GM06990 (cell line): ENCODE data around the gene ANTXR1.

Experiments
- DNase-seq: peaks from one replicate; pipeline ENCODE4 v3.0.0-alpha.2; 2011; ENCODE audit not compliant: insufficient read length; ENCODE audit errors: extremely low read depth
- H3K27me3 ChIP-seq: replicated peaks from 2 replicates; pipeline ENCODE4 v1.6.0; 2011; ENCODE audit warnings: low read length; ENCODE audit not compliant: control insufficient read depth, insufficient read depth
- H3K36me3 ChIP-seq: 2 replicates; pipeline ENCODE4 v1.5.1; 2011; ENCODE audit warnings: low read length; ENCODE audit not compliant: control insufficient read depth, insufficient read depth
- H3K4me3 ChIP-seq: replicated peaks from 2 replicates; pipeline ENCODE4 v1.5.1; 2011; ENCODE audit warnings: low read depth, mild to moderate bottlenecking, control low read depth, low read length
- TF ChIP-seq, protein P1 (sequence below): IDR thresholded peaks from 2 replicates; pipeline ENCODE4 v1.5.1; 2011; ENCODE audit warnings: low read length, control low read depth, mild to moderate bottlenecking, inconsistent platforms; ENCODE audit not compliant: insufficient read depth, poor library complexity, severe bottlenecking

ANTXR1 gene

DNA sequence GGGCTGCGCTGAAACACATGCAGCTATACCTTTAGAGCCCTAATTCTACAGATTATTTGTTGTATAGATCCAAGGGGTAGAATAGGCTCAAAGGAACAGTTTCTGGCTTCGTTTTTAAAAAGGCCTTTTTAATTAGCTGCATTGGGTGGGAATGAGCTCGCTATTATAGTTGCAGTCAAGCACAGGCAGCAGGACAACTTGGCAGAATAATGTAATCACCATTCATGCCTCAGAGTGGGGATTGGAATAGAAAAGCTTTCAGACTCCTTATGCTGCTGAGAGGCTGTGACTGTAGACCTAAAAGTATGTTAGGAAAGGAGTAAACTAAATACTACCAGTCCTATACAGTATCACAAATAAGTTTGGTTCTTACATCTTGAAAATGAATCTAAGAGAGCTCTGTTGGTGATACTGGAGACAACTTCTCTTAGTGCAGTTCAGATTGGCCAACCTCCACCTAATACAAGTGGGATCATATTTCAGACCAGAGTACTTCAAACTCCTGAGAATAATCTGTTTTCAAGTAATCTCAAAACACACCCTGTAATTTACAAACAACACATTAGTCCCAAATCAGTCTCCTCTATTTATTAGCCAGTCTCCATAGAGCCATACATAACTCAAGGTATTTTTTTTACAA is 121.4 kb downstream of the ANTXR1 start:
- H3K4me3 ChIP-seq = no peak overlapping the region
- no peaks in the 10 kb centered on the region; the same call in 1 of the 2 replicates for H3K27me3 ChIP-seq
- no peak for DNase-seq
- H3K36me3 ChIP-seq = no peaks in the 10 kb centered on the region
- TF ChIP-seq, protein P1, sequence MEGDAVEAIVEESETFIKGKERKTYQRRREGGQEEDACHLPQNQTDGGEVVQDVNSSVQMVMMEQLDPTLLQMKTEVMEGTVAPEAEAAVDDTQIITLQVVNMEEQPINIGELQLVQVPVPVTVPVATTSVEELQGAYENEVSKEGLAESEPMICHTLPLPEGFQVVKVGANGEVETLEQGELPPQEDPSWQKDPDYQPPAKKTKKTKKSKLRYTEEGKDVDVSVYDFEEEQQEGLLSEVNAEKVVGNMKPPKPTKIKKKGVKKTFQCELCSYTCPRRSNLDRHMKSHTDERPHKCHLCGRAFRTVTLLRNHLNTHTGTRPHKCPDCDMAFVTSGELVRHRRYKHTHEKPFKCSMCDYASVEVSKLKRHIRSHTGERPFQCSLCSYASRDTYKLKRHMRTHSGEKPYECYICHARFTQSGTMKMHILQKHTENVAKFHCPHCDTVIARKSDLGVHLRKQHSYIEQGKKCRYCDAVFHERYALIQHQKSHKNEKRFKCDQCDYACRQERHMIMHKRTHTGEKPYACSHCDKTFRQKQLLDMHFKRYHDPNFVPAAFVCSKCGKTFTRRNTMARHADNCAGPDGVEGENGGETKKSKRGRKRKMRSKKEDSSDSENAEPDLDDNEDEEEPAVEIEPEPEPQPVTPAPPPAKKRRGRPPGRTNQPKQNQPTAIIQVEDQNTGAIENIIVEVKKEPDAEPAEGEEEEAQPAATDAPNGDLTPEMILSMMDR = no peak

DNA sequence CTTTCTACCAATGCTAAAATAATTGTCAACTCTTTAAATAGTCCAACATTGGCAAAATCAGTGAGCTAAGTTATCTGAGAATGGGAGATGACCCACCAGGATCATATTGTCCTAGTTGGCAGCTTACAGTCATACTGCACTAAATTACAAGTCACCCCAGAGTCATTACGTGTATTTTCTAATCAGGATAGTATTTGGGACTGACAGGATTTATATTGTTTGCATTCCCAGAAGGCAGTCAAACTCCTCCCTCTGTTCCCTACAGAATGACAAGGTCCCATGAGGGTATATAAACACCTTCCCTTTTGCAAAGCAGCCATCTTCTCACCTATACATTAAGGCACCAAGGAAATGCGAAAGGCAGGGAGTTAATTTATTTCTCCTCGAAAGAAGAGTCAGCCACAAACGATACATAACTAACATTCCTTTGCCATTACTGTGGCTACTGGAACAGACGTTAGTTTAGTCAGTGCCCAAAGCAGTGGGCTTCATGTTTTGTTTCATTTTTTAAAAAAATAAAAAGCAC is 125.3 kb downstream of the ANTXR1 start:
- TF ChIP-seq, protein P1 = no peak
- no peak overlapping the region for H3K4me3 ChIP-seq
- no peak for DNase-seq
- no peaks in the 10 kb centered on the region for H3K27me3 ChIP-seq
- H3K36me3 ChIP-seq = no peaks in the 10 kb centered on the region

DNA sequence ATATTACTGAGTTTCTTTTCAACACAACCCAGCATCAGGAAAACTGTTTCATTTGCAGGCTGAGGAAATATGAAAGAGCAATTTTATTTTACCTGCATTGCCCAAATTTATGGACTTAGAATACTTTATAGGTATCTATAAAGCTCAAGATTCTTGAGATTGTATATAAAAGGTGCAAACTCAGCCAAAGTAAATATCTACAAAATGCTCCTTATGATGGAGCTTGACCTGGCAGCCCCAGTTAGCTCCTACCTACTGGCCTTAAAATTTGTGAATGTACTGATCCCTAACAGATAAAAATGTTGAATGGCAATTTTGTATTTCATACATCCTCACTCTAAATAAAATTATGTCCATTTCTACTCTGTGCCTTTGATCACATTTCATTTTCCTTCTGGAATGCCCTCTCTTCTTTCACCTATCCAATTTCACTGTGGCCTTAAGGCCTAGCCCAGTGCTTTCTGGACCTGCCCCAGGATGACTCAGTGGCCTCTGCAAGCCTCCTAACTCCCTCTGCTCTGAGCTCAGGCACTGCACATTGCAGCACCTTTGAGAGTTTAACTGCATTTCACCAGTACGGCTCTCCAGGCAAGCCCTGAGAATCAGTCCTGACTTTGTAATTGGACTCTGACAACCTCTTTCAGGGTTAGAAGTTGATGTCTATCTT is 125.9 kb downstream of the ANTXR1 start:
- H3K36me3 ChIP-seq = no peaks in the 10 kb centered on the region
- H3K27me3 ChIP-seq = no peaks in the 10 kb centered on the region
- DNase-seq = no peak
- H3K4me3 ChIP-seq = no peak overlapping the region
- TF ChIP-seq, protein P1 = no peak

DNA sequence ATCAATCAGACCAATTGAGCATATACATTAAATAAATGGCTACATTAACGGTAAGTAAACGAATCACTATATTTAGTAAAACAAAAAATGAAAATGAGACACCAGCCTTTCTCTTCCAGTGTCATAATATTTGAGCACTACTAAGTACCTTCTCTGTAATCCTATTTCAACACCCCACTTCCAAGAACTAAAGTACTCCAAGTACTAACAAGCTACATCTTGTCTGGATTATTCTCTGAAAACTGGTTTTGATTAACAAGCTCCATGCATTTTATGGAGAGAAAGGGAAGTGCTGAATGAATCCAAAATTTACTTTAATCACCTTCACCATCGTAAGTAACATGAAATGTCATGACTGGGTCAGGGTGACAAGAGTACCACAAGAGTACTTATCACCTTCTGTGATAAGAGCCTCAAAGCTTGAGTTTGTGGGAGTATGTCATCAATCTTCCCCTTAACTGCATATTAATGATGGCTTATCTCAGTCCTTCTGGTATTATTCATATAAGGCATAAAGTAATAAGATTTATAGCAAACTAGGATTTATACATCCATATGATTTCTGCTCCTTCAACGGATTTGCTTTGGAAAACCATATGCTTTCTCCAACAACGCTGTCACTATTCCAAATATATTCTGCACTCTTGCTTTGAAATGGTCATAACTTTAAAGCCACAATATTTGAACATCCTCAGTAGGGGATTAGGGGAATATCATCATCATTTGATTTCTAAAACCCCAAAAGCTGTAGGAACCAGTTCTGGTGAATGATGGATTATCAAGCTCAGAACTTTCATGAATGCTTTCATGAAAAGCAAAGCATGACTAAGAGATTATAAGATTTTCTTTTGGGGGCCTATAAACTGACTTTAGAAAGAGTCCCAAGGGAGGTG is 127.0 kb downstream of the ANTXR1 start:
- Histone ChIP-seq H3K27me3 (no peaks in the 10 kb centered on the region), H3K36me3 (no peaks in the 10 kb centered on the region), H3K4me3 (no peak overlapping the region)
- TF ChIP-seq, protein P1 = no peak
- DNase-seq = no peak

DNA sequence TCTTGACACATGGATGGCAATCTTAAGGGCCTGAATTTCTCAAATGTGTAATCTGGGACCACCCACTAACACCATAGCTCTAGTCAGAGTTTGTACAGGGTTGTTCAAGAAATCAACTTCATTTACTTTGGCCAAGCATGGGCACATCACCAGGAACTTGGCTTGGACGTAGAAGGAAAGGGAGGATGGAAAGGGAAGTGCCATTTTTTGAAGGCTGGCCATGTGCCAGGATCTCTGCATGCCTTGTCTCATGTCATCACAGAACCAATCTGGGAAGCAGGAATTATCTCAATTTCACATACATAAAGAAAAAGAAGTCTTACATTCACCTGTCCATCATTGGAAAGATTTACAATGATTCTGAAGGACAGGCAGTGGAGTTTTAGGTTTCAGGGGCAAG is 128.1 kb downstream of the ANTXR1 start:
- no peak overlapping the region for H3K4me3 ChIP-seq
- TF ChIP-seq, protein P1 = no peak
- H3K36me3 ChIP-seq = no peaks in the 10 kb centered on the region
- no peaks in the 10 kb centered on the region for H3K27me3 ChIP-seq
- no peak for DNase-seq
